Neutrophil (primary cell): Measurements from ENCODE around the gene NFIL3.

Source experiments
- H3K27ac ChIP-seq: fragments of 200-600 bp; sonication (generic); 2 replicates; pipeline ENCODE4 v1.5.1; 2016; ENCODE audit warnings: mild to moderate bottlenecking, moderate library complexity
- H3K27me3 ChIP-seq: fragments of 200-600 bp; sonication (generic); 2 replicates; pipeline ENCODE4 v1.6.0; 2016; ENCODE audit warnings: mild to moderate bottlenecking
- H3K36me3 ChIP-seq: fragments of 200-600 bp; sonication (generic); 2 replicates; pipeline ENCODE4 v1.5.1; 2017
- H3K4me1 ChIP-seq, 2 experiments: fragments of 200-600 bp in 1 of 2; sonication (generic) in 1 of 2; 1 replicate in 1 of 2; 2 replicates in 1 of 2; pipeline versions ENCODE4 v1.5.1 to v1.6.1; 2013 to 2016; ENCODE audit warnings: low read depth in 1 of 2, low read length in 1 of 2, mild to moderate bottlenecking in 1 of 2, moderate library complexity in 1 of 2; ENCODE audit not compliant: control insufficient read depth in 1 of 2, insufficient read depth in 1 of 2
- H3K4me3 ChIP-seq, 2 experiments: fragments of 200-600 bp in 1 of 2; sonication (generic) in 1 of 2; 1 replicate in 1 of 2; 2 replicates in 1 of 2; pipeline ENCODE4 v1.5.1; 2013 to 2016; ENCODE audit warnings: low read depth in 1 of 2, low read length in 1 of 2, mild to moderate bottlenecking in 1 of 2, moderate library complexity in 1 of 2
- H3K9me3 ChIP-seq: fragments of 200-600 bp; sonication (generic); 2 replicates; pipeline ENCODE4 v1.5.1; 2016
- TF ChIP-seq, protein P1 (sequence below): fragments of 200-600 bp; sonication (generic); IDR thresholded peaks from 2 replicates; pipeline ENCODE4 v1.5.1; 2016; ENCODE audit warnings: antibody characterized with exemption

The NFIL3 gene

DNA sequence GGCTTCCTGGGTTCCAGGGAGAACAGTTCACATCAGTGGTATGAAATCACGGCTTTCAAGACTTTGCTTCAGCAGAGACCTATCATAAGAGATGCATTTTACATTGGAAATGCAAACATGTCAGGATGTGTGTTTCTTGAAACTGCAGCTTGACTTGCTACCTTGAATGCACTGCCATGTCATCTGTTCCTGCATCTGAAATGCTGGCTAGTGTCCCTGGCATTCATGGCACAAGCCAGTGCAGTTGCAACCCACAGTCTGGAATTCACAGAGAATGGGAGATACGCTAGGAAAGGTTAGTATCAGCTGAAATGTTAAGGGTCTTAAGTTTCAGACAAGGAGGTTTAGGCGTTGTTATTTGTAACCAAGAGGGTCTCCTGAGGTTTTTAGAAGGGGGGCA, 24.7 kb downstream of the NFIL3 start:
- Histone ChIP-seq H3K9me3 (no peaks in the 10 kb centered on the region), H3K4me1 (peaks cover 36 to 37% of the 10 kb centered on the region in 2 experiments), H3K4me3 (no peak overlapping the region), H3K27me3 (no peaks in the 10 kb centered on the region), H3K36me3 (no peaks in the 10 kb centered on the region), H3K27ac (no peak overlapping the region)
- TF ChIP-seq, protein P1, sequence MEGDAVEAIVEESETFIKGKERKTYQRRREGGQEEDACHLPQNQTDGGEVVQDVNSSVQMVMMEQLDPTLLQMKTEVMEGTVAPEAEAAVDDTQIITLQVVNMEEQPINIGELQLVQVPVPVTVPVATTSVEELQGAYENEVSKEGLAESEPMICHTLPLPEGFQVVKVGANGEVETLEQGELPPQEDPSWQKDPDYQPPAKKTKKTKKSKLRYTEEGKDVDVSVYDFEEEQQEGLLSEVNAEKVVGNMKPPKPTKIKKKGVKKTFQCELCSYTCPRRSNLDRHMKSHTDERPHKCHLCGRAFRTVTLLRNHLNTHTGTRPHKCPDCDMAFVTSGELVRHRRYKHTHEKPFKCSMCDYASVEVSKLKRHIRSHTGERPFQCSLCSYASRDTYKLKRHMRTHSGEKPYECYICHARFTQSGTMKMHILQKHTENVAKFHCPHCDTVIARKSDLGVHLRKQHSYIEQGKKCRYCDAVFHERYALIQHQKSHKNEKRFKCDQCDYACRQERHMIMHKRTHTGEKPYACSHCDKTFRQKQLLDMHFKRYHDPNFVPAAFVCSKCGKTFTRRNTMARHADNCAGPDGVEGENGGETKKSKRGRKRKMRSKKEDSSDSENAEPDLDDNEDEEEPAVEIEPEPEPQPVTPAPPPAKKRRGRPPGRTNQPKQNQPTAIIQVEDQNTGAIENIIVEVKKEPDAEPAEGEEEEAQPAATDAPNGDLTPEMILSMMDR: no peak

DNA sequence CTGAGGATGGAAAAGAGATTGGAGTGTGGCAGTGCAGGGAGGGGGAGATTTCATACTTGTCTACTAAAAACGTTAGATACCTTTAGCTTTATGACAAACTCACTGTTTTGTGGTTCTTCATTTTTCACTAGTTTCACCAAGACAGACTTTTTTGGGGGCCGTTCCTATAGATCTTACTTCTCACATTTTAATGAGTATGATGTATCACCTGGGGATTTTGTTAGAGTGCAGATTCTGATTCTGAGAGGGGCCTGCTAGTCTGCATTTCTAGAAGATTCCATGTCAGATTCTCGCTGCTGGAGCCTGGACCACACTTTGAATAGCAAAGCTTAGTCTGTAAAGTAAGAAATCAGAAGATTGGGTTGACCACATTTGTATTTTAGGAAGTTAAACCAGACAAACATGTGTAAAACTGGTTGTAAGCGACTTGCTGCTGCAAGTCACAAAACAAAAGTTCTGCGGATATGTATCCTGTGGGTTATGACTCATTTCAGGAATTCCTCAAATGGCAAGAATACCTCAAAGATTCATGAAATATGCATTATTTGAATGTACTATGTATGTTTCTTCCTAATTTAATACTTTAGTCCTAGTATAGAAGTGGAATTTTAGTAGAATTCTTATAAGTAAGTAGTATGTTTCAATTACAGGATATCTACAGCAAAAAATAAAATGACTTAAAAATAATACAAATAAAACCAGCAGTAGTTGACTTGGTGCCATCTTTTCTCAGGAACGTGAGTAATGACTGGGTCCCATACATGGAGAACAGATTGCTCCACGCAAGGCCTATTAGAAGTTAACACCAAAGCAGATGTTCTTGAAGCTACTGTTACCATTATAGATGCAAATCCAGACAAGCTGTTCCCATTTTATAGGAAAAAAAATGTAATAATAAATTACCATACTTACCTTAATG, 27.8 kb downstream of the NFIL3 start:
- peak overlapping the region; percentile 84 for H3K27ac ChIP-seq

DNA sequence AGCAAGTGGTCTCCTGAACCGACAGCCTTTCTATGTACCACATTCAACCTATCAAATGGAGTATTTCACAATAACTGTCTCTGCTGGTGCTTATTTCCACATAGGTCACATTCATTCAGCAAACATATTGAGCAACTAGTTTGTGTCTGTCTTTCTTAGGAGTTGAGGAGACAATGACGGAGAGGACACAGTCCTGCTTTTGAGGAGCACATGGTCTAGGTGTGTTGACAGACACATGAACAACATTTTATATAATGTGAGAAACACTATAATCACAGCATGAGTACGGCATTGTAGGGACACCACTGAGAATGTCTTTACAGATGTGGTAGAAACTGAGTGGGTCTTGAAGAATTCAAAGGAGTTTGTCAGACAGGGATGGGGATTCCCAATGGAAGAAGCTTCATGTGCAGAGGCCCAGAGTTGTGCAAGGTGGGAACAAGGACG, 28.5 kb downstream of the NFIL3 start:
- Histone ChIP-seq H3K36me3 (no peaks in the 10 kb centered on the region), H3K4me1 (peaks cover 24% of the 10 kb centered on the region in 2 experiments), H3K27ac (peak overlapping the region; percentile 84), H3K27me3 (no peaks in the 10 kb centered on the region), H3K9me3 (no peaks in the 10 kb centered on the region), H3K4me3 (peak overlapping the region in 1 of 2 experiments; percentile 44)
- TF ChIP-seq, protein P1: peak; percentile 11

More for the DNA sequence above, 27.8 kb downstream of the NFIL3 start:
- peak overlapping the region in 1 of 2 experiments; percentile 44 for H3K4me3 ChIP-seq
- no peaks in the 10 kb centered on the region for H3K36me3 ChIP-seq
- no peaks in the 10 kb centered on the region for H3K9me3 ChIP-seq
- TF ChIP-seq, protein P1: no peak
- peaks cover 24% of the 10 kb centered on the region in 2 experiments for H3K4me1 ChIP-seq
- no peaks in the 10 kb centered on the region for H3K27me3 ChIP-seq

DNA sequence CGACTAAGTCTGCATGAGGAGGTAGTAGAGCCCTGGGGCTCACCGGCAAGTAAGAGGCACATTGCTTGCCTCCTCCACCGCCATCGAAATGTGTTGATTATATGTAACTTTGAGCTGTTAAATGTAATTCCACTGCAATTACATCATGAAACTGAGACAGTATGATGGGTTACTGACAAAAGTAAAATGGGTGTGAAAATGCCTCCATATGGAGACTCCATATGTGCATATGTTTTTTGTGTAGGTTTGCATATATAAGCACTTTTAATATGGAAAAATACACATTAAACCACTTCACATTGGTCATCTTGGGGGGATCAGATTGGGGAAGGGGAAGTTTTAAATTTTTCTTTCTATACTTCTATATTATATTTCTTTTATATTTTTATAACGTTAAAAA, 29.8 kb downstream of the NFIL3 start:
- no peaks in the 10 kb centered on the region for H3K9me3 ChIP-seq
- TF ChIP-seq, protein P1: no peak
- no peak overlapping the region for H3K27ac ChIP-seq
- H3K27me3 ChIP-seq: no peaks in the 10 kb centered on the region
- H3K36me3 ChIP-seq: no peaks in the 10 kb centered on the region
- peaks cover 24% of the 10 kb centered on the region in 2 experiments for H3K4me1 ChIP-seq
- H3K4me3 ChIP-seq: no peak overlapping the region

DNA sequence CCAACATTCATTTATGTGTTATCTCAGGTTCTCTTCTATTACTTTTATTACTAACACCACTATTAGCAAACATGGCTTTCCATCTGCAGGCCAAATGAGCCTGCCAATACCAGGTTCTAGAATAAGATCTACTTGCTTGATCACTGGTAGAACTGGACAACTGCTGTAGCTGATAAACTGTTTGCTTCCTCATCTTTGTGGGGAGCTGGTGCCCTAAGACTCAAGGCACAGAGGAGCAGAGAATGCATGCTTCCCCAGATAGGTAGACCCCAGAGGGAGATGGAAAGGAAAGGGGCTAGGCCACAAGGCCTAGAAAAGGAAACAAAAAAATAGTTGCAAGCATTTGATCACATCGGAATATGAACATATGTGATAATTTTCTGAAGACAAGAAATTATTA, 31.2 kb downstream of the NFIL3 start:
- Histone ChIP-seq H3K27me3 (no peaks in the 10 kb centered on the region), H3K9me3 (no peaks in the 10 kb centered on the region), H3K36me3 (no peaks in the 10 kb centered on the region), H3K4me3 (no peak overlapping the region), H3K4me1 (peaks cover 24% of the 10 kb centered on the region in 2 experiments), H3K27ac (no peak overlapping the region)
- TF ChIP-seq, protein P1: no peak
